B cell (primary cell): ENCODE data around the gene SPEM3. TPM values are rescaled to one million over a fixed set of nuclear protein-coding genes. Genes with fewer than 3 reads are reported as not detected.

Experiments used
- ATAC-seq: fragments of 200-7000 bp; cut with Tn5 transposase; one replicate; pipeline ENCODE4 v1.10.0; 2021; ENCODE audit warnings: low read depth, mild to moderate bottlenecking, moderate number of reproducible peaks, moderate library complexity
- CTCF ChIA-PET: fragments of 350-600 bp; sonication (Branson Sonifier 250); formaldehyde crosslinking; loops from one replicate; lab custom pipeline; 2021; ENCODE audit warnings: antibody characterized with exemption, inconsistent platforms; lab: Charles Lee
- POLR2A ChIA-PET: fragments of 350-600 bp; sonication (Branson Sonifier 250); formaldehyde crosslinking; loops from one replicate; lab custom pipeline; 2021; ENCODE audit warnings: antibody characterized with exemption; lab: Charles Lee
- DNase-seq: peaks from one replicate; pipeline ENCODE4 v3.0.0; 2013
- H2AFZ ChIP-seq: 2 replicates; pipeline ENCODE4 v1.6.1; 2012; ENCODE audit warnings: mild to moderate bottlenecking, low read depth, low read length; ENCODE audit not compliant: insufficient read depth, poor library complexity, severe bottlenecking
- H3K27ac ChIP-seq, 2 donors: 1 replicate in 1 of 2; 2 replicates in 1 of 2; pipeline ENCODE4 v1.5.1; 2012 to 2013; ENCODE audit warnings: low read length in 2 of 2, mild to moderate bottlenecking in 2 of 2, moderate library complexity in 1 of 2
- H3K27me3 ChIP-seq, 4 experiments: fragments of 200-600 bp in 1 of 4; sonication (generic) in 1 of 4; replicated peaks in 1 of 4; 1 replicate in 2 of 4; 2 replicates in 2 of 4; pipeline versions ENCODE4 v1.6.1 to v1.7.0; 2013 to 2016; ENCODE audit warnings: low read length in 3 of 4, mild to moderate bottlenecking in 2 of 4, mixed read lengths in 1 of 4, moderate library complexity in 1 of 4; ENCODE audit not compliant: insufficient read depth in 4 of 4, control insufficient read depth in 3 of 4; ENCODE audit errors: control extremely low read depth in 1 of 4
- H3K36me3 ChIP-seq, 2 experiments: replicated peaks in 1 of 2; 1 replicate in 1 of 2; 2 replicates in 1 of 2; pipeline versions ENCODE4 v1.6.1 to v1.7.1; 2013; ENCODE audit warnings: low read length in 1 of 2; ENCODE audit not compliant: insufficient read depth in 2 of 2, control insufficient read depth in 1 of 2; ENCODE audit errors: control extremely low read depth in 1 of 2, extremely low read depth in 1 of 2
- H3K4me1 ChIP-seq, 2 donors: fragments of 200-600 bp in 1 of 2; sonication (generic) in 1 of 2; 1 replicate in 1 of 2; 2 replicates in 1 of 2; pipeline versions ENCODE4 v1.5.1 to v1.6.1; 2013 to 2017; ENCODE audit warnings: low read length in 2 of 2; ENCODE audit not compliant: control insufficient read depth in 2 of 2, insufficient read depth in 2 of 2
- H3K4me2 ChIP-seq: replicated peaks from 2 replicates; pipeline ENCODE3; 2012; ENCODE audit warnings: mild to moderate bottlenecking, low read depth, low read length; ENCODE audit not compliant: poor library complexity, severe bottlenecking
- H3K4me3 ChIP-seq, 5 experiments: fragments of 200-600 bp in 1 of 5; sonication (generic) in 1 of 5; 1 replicate in 3 of 5; 2 replicates in 2 of 5; pipeline versions ENCODE4 v1.5.1 to v1.7.0; 2011 to 2016; ENCODE audit warnings: low read length in 4 of 5, mild to moderate bottlenecking in 4 of 5, low read depth in 2 of 5, control low read depth in 1 of 5, moderate library complexity in 1 of 5; ENCODE audit not compliant: insufficient read depth in 1 of 5; ENCODE audit errors: control extremely low read depth in 1 of 5, extremely low read depth in 1 of 5
- H3K79me2 ChIP-seq: fragments of 200-600 bp; sonication (generic); one replicate; pipeline ENCODE4 v1.6.0; 2016; ENCODE audit warnings: low read length; ENCODE audit not compliant: control insufficient read depth, insufficient read depth
- H3K9ac ChIP-seq: fragments of 200-600 bp; sonication (generic); 2 replicates; pipeline ENCODE4 v1.6.1; 2017; ENCODE audit warnings: mild to moderate bottlenecking, low read length, moderate library complexity
- H3K9me3 ChIP-seq, 3 donors: one replicate each; pipeline versions ENCODE4 v1.6.1 to v1.7.1; 2013; ENCODE audit warnings: low read length in 2 of 3; ENCODE audit not compliant: control insufficient read depth in 2 of 3, insufficient read depth in 1 of 3; ENCODE audit errors: control extremely low read depth in 1 of 3
- H4K20me1 ChIP-seq: 2 replicates; pipeline ENCODE4 v1.6.0; 2012; ENCODE audit warnings: mild to moderate bottlenecking, low read length; ENCODE audit not compliant: insufficient read depth, control insufficient read depth, poor library complexity, severe bottlenecking
- H3K27ac Mint-ChIP-seq: one replicate; pipeline ENCODE4 v1.8.0; 2021; ENCODE audit warnings: mixed read lengths
- H3K27me3 Mint-ChIP-seq: one replicate; pipeline ENCODE4 v1.8.0; 2021; ENCODE audit warnings: mixed read lengths
- H3K4me1 Mint-ChIP-seq: one replicate; pipeline ENCODE4 v1.8.0; 2021; ENCODE audit warnings: mixed read lengths
- H3K4me3 Mint-ChIP-seq: one replicate; pipeline ENCODE4 v1.8.0; 2021; ENCODE audit warnings: mixed read lengths
- H3K9me3 Mint-ChIP-seq: one replicate; pipeline ENCODE4 v1.8.0; 2022; ENCODE audit warnings: mixed read lengths; ENCODE audit not compliant: insufficient read depth
- EZH2 ChIP-seq: IDR thresholded peaks from 2 replicates; pipeline ENCODE4 v1.6.1; 2012; ENCODE audit warnings: borderline replicate concordance, low read depth, mild to moderate bottlenecking, moderate library complexity, low read length; ENCODE audit not compliant: insufficient read depth, poor library complexity, severe bottlenecking
- WGBS: methylation state at CpG from one replicate; pipeline ENCODE4 v1.1.5; 2013; ENCODE audit warnings: missing lambda C conversion rate; ENCODE audit not compliant: insufficient coverage; 5-methylcytosine and 5-hydroxymethylcytosine counted together
- intact Hi-C: fragments of 100-400 bp; cut with micrococcal nuclease; formaldehyde crosslinking; loops from one replicate; pipeline ENCODE4 v1.10.0; 2022
- polyA plus RNA-seq: library from polyadenylated mRNA; depleted of rRNA; stranded (reverse); fragments of >200 nt; gene quantifications from 2 replicates; pipeline ENCODE4 v1.2.3, GENCODE V29; 2012
- total RNA-seq, 2 donors: library from RNA; stranded (reverse); fragments of 120-200 nt in 1 of 2; gene quantifications; 1 replicate in 1 of 2; 2 replicates in 1 of 2; pipeline versions ENCODE4 v1.2.3 to v1.2.4, GENCODE V29; 2013 to 2022
- TF ChIP-seq, protein P1 (sequence below): fragments of 200-600 bp; IDR thresholded peaks from one replicate; pipeline ENCODE4 v1.8.0; 2022; ENCODE audit warnings: antibody characterized with exemption, mild to moderate bottlenecking

SPEM3 gene
- total and polyA plus RNA-seq, 2 donors (not counting 1 experiment from before 2014, with no cell fraction given): not detected

DNA sequence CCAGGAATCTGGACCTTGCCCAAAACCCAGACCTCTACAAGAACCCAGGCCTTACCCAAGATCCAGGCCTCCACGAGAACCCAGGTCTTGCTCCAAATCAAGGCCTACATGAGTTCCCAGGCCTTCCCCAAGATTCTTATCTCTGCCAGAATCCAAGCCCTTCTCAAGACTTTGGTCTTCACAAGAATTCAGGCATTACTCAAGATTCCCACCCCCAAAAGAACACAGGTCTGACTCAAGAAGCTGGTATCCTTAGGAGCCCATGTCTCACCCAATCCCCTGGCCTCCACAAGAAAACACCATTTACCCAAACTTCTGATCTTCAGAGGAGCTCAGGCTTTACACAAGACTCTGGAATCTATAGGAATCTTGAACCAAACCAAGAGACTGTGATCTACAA is 2.6 kb downstream of the SPEM3 start:
- H2AFZ ChIP-seq: no peak overlapping the region
- H3K4me3 ChIP-seq: no peak overlapping the region
- no peak for TF ChIP-seq EZH2
- TF ChIP-seq, protein P1, sequence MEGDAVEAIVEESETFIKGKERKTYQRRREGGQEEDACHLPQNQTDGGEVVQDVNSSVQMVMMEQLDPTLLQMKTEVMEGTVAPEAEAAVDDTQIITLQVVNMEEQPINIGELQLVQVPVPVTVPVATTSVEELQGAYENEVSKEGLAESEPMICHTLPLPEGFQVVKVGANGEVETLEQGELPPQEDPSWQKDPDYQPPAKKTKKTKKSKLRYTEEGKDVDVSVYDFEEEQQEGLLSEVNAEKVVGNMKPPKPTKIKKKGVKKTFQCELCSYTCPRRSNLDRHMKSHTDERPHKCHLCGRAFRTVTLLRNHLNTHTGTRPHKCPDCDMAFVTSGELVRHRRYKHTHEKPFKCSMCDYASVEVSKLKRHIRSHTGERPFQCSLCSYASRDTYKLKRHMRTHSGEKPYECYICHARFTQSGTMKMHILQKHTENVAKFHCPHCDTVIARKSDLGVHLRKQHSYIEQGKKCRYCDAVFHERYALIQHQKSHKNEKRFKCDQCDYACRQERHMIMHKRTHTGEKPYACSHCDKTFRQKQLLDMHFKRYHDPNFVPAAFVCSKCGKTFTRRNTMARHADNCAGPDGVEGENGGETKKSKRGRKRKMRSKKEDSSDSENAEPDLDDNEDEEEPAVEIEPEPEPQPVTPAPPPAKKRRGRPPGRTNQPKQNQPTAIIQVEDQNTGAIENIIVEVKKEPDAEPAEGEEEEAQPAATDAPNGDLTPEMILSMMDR: no peak
- no peak overlapping the region for H3K4me2 ChIP-seq
- intact Hi-C loops: no loop called here
- no peaks in the 10 kb centered on the region for H3K9me3 Mint-ChIP-seq
- ChIA-PET CTCF (no interaction called here), POLR2A (interaction anchor here (0.5 kb wide), 1 partner anchor 50 kb away, joined by 5 read pairs; the partner anchor contains the start of gene SLC35G6)
- DNase-seq (no peak), ATAC-seq (no peak)
- peaks cover under 1% of the 10 kb centered on the region for H3K27me3 Mint-ChIP-seq
- H4K20me1 ChIP-seq: peaks cover 3% of the 10 kb centered on the region
- H3K27me3 ChIP-seq: no peaks in the 10 kb centered on the region
- peaks cover 10% of the 10 kb centered on the region for H3K4me1 Mint-ChIP-seq
- WGBS: 78% methylated on average over 1 of the region's 1 CpG
- H3K9me3 ChIP-seq: peaks cover 0 to 3% (median 0%) of the 10 kb centered on the region in 3 donors
- H3K79me2 ChIP-seq: peaks cover 3% of the 10 kb centered on the region
- H3K36me3 ChIP-seq: no peaks in the 10 kb centered on the region
- no peak overlapping the region for H3K4me3 Mint-ChIP-seq
- no peak overlapping the region for H3K9ac ChIP-seq
- no peak overlapping the region for H3K27ac ChIP-seq
- peaks cover 2 to 7% of the 10 kb centered on the region in 2 donors for H3K4me1 ChIP-seq
- H3K27ac Mint-ChIP-seq: no peak overlapping the region

DNA sequence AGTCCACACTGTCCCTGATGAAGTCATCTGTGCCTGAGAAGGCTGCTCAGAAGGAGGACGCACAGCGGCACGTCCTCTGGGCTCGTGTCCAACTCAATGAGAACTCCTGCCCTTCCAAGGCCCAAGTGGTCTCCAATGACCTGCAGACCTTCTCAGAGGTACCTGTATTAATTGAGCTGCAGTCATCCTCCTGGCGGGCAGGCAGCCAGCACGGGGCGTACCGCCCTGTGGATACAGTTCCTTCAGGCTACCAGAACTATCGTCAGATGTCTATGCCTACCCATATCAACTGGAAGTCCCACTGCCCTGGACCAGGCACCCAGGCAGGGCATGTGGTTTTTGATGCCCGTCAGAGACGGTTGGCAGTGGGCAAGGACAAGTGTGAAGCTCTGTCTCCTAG is 3.6 kb downstream of the SPEM3 start:
- H4K20me1 ChIP-seq: peaks cover 13% of the 10 kb centered on the region
- no peaks in the 10 kb centered on the region for H3K36me3 ChIP-seq
- no peak overlapping the region for H3K27ac ChIP-seq
- TF ChIP-seq, protein P1: no peak
- no peak for TF ChIP-seq EZH2
- H3K4me2 ChIP-seq: no peak overlapping the region
- peaks cover 0 to 13% (median 0%) of the 10 kb centered on the region in 3 donors for H3K9me3 ChIP-seq
- H3K79me2 ChIP-seq: peaks cover 8% of the 10 kb centered on the region
- H3K4me1 ChIP-seq: peaks cover 11 to 16% of the 10 kb centered on the region in 2 donors
- intact Hi-C loops: no loop called here
- Mint-ChIP-seq H3K4me3 (no peak overlapping the region), H3K4me1 (peaks cover 17% of the 10 kb centered on the region), H3K27me3 (no peaks in the 10 kb centered on the region), H3K9me3 (no peaks in the 10 kb centered on the region), H3K27ac (no peak overlapping the region)
- H2AFZ ChIP-seq: no peak overlapping the region
- no peaks in the 10 kb centered on the region for H3K27me3 ChIP-seq
- no peak for DNase-seq
- H3K9ac ChIP-seq: no peak overlapping the region
- CTCF ChIA-PET: interaction anchor here (0.6 to 1.4 kb wide), 2 partner anchors 129 to 136 kb away, joined by 3 to 4 read pairs; no protein-coding TSS in a partner anchor
- no peak overlapping the region for H3K4me3 ChIP-seq
- no peak for ATAC-seq
- 96% methylated on average over 11 of the region's 11 CpGs for WGBS
- POLR2A ChIA-PET: interaction anchor here (0.6 kb wide), 1 partner anchor 14 kb away, joined by 6 read pairs; no protein-coding TSS in a partner anchor
